Effector memory CD8-positive, alpha-beta T cell (primary cell): ENCODE results near the gene DENND1B.
A peak's percentile ranks its signal among the peaks of the same experiment; 100 is the strongest.

Experiments
- ATAC-seq: fragments of 150-1000 bp; cut with Tn5 transposase; replicated peaks from 2 replicates; pipeline ENCODE4 v1.10.0; 2021; ENCODE audit warnings: mild to moderate bottlenecking, moderate library complexity
- DNase-seq, 3 experiments: peaks; one replicate each; pipeline ENCODE4 v3.0.0; 2021
- H3K27ac Mint-ChIP-seq, 2 donors: one replicate each; pipeline ENCODE4 v1.8.0; 2022; ENCODE audit warnings: mild to moderate bottlenecking in 2 of 2, mixed read lengths in 2 of 2, moderate library complexity in 2 of 2
- H3K27me3 Mint-ChIP-seq, 2 donors: one replicate each; pipeline ENCODE4 v1.8.0; 2022; ENCODE audit warnings: mixed read lengths in 2 of 2
- H3K36me3 Mint-ChIP-seq: one replicate; pipeline ENCODE4 v1.8.0; 2022; ENCODE audit warnings: mild to moderate bottlenecking, moderate library complexity, mixed read lengths; ENCODE audit not compliant: insufficient read depth
- H3K4me1 Mint-ChIP-seq, 2 donors: one replicate each; pipeline ENCODE4 v1.8.0; 2022; ENCODE audit warnings: low read depth in 2 of 2, mixed read lengths in 2 of 2
- H3K4me3 Mint-ChIP-seq, 2 donors: one replicate each; pipeline ENCODE4 v1.8.0; 2022; ENCODE audit warnings: mild to moderate bottlenecking in 2 of 2, mixed read lengths in 2 of 2, moderate library complexity in 2 of 2
- H3K9me3 Mint-ChIP-seq, 2 donors: one replicate each; pipeline ENCODE4 v1.8.0; 2022; ENCODE audit warnings: mixed read lengths in 2 of 2

The DENND1B gene

GRCh38 chr1:197680311-197680710 lies 95.0 kb downstream of the DENND1B start:
- ATAC-seq (no peak), DNase-seq (no peak)
- H3K27me3 Mint-ChIP-seq = no peaks in the 10 kb centered on the region
- no peaks in the 10 kb centered on the region for H3K36me3 Mint-ChIP-seq
- H3K4me1 Mint-ChIP-seq = peaks cover 19 to 30% of the 10 kb centered on the region in 2 donors
- H3K9me3 Mint-ChIP-seq = no peaks in the 10 kb centered on the region
- H3K4me3 Mint-ChIP-seq = no peak overlapping the region
- H3K27ac Mint-ChIP-seq = no peak overlapping the region

DNA sequence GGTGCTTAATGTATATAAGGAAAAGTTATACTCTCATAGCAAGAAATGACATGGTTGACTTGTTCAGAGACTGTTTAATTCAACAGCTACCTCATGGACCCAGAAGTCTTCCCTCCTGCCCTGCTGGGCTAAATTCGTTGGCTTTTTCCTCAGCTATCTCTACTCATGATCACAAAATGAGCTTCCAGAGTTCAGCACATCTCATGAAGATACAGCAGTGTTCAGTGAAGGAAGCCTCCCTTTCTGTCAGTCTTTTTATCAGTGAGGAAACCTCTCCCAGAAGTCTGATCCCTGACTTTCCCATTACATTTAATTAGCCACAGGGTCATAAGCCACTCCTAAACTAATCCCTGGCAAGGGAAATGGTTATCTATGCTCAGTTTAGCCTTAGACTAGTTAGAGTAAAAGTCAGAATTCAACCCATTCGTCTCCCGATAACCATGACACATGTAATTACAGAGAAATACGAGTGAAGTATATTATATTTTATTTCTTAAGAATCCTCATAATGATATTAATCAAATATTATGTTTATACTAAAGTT lies 97.5 kb downstream of the DENND1B start:
- peaks cover 16 to 24% of the 10 kb centered on the region in 2 donors for H3K4me1 Mint-ChIP-seq
- no peaks in the 10 kb centered on the region for H3K36me3 Mint-ChIP-seq
- no peak for ATAC-seq
- no peaks in the 10 kb centered on the region for H3K9me3 Mint-ChIP-seq
- H3K4me3 Mint-ChIP-seq = no peak overlapping the region
- no peaks in the 10 kb centered on the region for H3K27me3 Mint-ChIP-seq
- no peak overlapping the region for H3K27ac Mint-ChIP-seq
- DNase-seq = no peak

GRCh38 chr1:197677313-197677712 lies 98.0 kb downstream of the DENND1B start:
- DNase-seq = no peak
- no peak overlapping the region for H3K27ac Mint-ChIP-seq
- H3K27me3 Mint-ChIP-seq = no peaks in the 10 kb centered on the region
- H3K4me1 Mint-ChIP-seq = peaks cover 14 to 22% of the 10 kb centered on the region in 2 donors
- H3K36me3 Mint-ChIP-seq = no peaks in the 10 kb centered on the region
- H3K9me3 Mint-ChIP-seq = no peaks in the 10 kb centered on the region
- no peak for ATAC-seq
- H3K4me3 Mint-ChIP-seq = no peak overlapping the region

GRCh38 chr1:197675583-197676208 lies 99.6 kb downstream of the DENND1B start:
- Mint-ChIP-seq H3K4me1 (peaks cover 12 to 22% of the 10 kb centered on the region in 2 donors), H3K36me3 (no peaks in the 10 kb centered on the region), H3K4me3 (peak overlapping the region; percentile 7 to 28), H3K27ac (peak overlapping the region in 1 of 2 donors; percentile 36), H3K27me3 (no peaks in the 10 kb centered on the region), H3K9me3 (no peaks in the 10 kb centered on the region)
- no peak for DNase-seq
- ATAC-seq = no peak

GRCh38 chr1:197674286-197674685 lies 101.0 kb downstream of the DENND1B start:
- no peak for ATAC-seq
- no peaks in the 10 kb centered on the region for H3K27me3 Mint-ChIP-seq
- DNase-seq = no peak
- H3K4me1 Mint-ChIP-seq = peaks cover 12 to 22% of the 10 kb centered on the region in 2 donors
- no peak overlapping the region for H3K4me3 Mint-ChIP-seq
- H3K36me3 Mint-ChIP-seq = peaks cover 4% of the 10 kb centered on the region
- H3K9me3 Mint-ChIP-seq = no peaks in the 10 kb centered on the region
- no peak overlapping the region for H3K27ac Mint-ChIP-seq

DNA sequence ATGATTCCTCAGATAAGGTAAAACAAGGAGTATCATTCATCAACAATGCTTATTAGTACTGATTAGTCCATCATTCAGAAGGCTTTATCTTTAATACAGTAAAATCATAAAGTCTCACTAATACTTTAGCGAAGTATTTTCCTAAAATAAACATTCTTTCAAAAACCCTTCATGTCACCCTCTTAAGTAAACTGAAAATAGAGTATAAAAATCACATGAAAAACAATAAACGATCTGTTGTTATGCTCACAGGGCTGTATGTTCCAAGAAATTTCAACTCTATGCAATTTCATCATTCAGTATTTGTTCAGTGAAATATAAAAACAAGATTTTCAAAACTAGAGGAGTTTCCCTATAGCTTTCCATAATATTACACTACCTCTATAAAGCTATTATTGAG lies 102.0 kb downstream of the DENND1B start:
- H3K27ac Mint-ChIP-seq = no peak overlapping the region
- no peak for DNase-seq
- no peaks in the 10 kb centered on the region for H3K27me3 Mint-ChIP-seq
- H3K36me3 Mint-ChIP-seq = peaks cover 4% of the 10 kb centered on the region
- no peak for ATAC-seq
- no peak overlapping the region for H3K4me3 Mint-ChIP-seq
- no peaks in the 10 kb centered on the region for H3K9me3 Mint-ChIP-seq
- H3K4me1 Mint-ChIP-seq = peaks cover 12 to 22% of the 10 kb centered on the region in 2 donors

DNA sequence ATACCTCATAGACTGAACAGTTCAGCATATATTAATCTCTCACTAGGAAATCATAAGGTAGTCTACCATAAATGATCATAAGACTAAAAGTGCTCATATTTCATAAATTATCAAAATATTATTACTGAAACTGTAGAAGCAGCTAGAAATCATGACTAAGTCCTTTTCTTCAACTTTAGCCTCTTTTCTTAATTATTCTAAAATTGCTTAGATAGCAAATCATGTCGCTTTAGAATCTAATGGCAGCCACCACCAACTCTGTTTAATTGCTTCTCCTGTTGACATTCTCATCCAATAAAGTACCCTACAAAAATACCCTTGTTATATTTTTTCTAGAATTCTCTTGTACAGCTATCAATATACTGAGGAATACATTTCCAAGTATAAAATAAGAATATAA lies 102.9 kb downstream of the DENND1B start:
- H3K4me1 Mint-ChIP-seq = peaks cover 9 to 16% of the 10 kb centered on the region in 2 donors
- ATAC-seq = no peak
- H3K9me3 Mint-ChIP-seq = no peaks in the 10 kb centered on the region
- no peak for DNase-seq
- H3K4me3 Mint-ChIP-seq = no peak overlapping the region
- H3K27ac Mint-ChIP-seq = no peak overlapping the region
- peaks cover 4% of the 10 kb centered on the region for H3K36me3 Mint-ChIP-seq
- H3K27me3 Mint-ChIP-seq = no peaks in the 10 kb centered on the region

- DNase-seq (no peak), ATAC-seq (no peak)
- Mint-ChIP-seq H3K4me3 (no peak overlapping the region), H3K27ac (no peak overlapping the region), H3K27me3 (no peaks in the 10 kb centered on the region), H3K4me1 (peaks cover 5 to 12% of the 10 kb centered on the region in 2 donors), H3K9me3 (no peaks in the 10 kb centered on the region), H3K36me3 (peaks cover 4% of the 10 kb centered on the region)
Observed at GRCh38 chr1:197671920-197672319, 103.4 kb downstream of the DENND1B start.

- Mint-ChIP-seq H3K4me3 (no peak overlapping the region), H3K36me3 (peaks cover 4% of the 10 kb centered on the region), H3K27ac (no peak overlapping the region), H3K4me1 (peaks cover 3 to 7% of the 10 kb centered on the region in 2 donors), H3K9me3 (no peaks in the 10 kb centered on the region), H3K27me3 (no peaks in the 10 kb centered on the region)
- no peak for DNase-seq
- no peak for ATAC-seq
Observed at GRCh38 chr1:197671140-197671539, 104.1 kb downstream of the DENND1B start.

- ATAC-seq (no peak), DNase-seq (no peak)
- H3K36me3 Mint-ChIP-seq = peaks cover 4% of the 10 kb centered on the region
- no peaks in the 10 kb centered on the region for H3K27me3 Mint-ChIP-seq
- H3K9me3 Mint-ChIP-seq = no peaks in the 10 kb centered on the region
- H3K27ac Mint-ChIP-seq = no peak overlapping the region
- no peak overlapping the region for H3K4me3 Mint-ChIP-seq
- peaks cover 0 to 8% of the 10 kb centered on the region in 2 donors for H3K4me1 Mint-ChIP-seq
Observed at GRCh38 chr1:197666769-197667285, 108.5 kb downstream of the DENND1B start.

GRCh38 chr1:197664391-197664790 lies 110.9 kb downstream of the DENND1B start:
- H3K9me3 Mint-ChIP-seq = no peaks in the 10 kb centered on the region
- no peak for ATAC-seq
- no peaks in the 10 kb centered on the region for H3K27me3 Mint-ChIP-seq
- peak overlapping the region in 1 of 2 donors; percentile 35 for H3K27ac Mint-ChIP-seq
- no peaks in the 10 kb centered on the region for H3K36me3 Mint-ChIP-seq
- DNase-seq = no peak
- H3K4me3 Mint-ChIP-seq = no peak overlapping the region
- peaks cover 8 to 19% of the 10 kb centered on the region in 2 donors for H3K4me1 Mint-ChIP-seq

GRCh38 chr1:197663162-197663953 lies 111.9 kb downstream of the DENND1B start:
- Mint-ChIP-seq H3K27ac (peak overlapping the region in 1 of 2 donors; percentile 35), H3K4me1 (peaks cover 9 to 23% of the 10 kb centered on the region in 2 donors), H3K36me3 (no peaks in the 10 kb centered on the region), H3K27me3 (no peaks in the 10 kb centered on the region), H3K9me3 (no peaks in the 10 kb centered on the region), H3K4me3 (no peak overlapping the region)
- ATAC-seq (no peak), DNase-seq (no peak)

DNA sequence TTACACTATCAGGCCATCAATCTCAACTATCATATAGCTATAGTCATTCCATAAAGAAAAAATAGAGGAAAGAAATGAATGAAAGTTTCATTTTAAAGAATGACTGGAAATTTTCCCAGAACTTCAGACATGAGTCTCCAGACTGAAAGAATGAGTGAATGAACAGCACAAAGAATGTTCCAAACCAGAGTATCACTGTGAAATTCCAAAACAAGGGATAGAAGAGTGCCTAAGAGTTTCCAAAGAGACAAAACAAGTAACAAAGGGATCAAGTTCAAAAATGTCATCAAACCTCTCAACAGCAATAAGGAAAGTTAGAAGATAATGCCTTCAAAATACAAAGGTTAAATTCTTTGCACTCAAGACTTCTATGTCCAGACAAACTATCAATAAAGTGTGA lies 114.9 kb downstream of the DENND1B start:
- no peak for DNase-seq
- peaks cover 11 to 23% of the 10 kb centered on the region in 2 donors for H3K4me1 Mint-ChIP-seq
- no peaks in the 10 kb centered on the region for H3K27me3 Mint-ChIP-seq
- no peak overlapping the region for H3K4me3 Mint-ChIP-seq
- no peaks in the 10 kb centered on the region for H3K36me3 Mint-ChIP-seq
- ATAC-seq = no peak
- no peaks in the 10 kb centered on the region for H3K9me3 Mint-ChIP-seq
- no peak overlapping the region for H3K27ac Mint-ChIP-seq
